ENCODE data around the gene CRYGS. TPM values are rescaled to one million over a fixed set of nuclear protein-coding genes. Genes with fewer than 3 reads are reported as not detected.
"Not testable (repeated sequence)": the region's sequence is repeated elsewhere in the genome, so short reads cannot be mapped to it uniquely, and the experiment has no call there.

The CRYGS gene
- total RNA-seq, 1 experiment from 2014 or later, result 2.3 TPM

DNA sequence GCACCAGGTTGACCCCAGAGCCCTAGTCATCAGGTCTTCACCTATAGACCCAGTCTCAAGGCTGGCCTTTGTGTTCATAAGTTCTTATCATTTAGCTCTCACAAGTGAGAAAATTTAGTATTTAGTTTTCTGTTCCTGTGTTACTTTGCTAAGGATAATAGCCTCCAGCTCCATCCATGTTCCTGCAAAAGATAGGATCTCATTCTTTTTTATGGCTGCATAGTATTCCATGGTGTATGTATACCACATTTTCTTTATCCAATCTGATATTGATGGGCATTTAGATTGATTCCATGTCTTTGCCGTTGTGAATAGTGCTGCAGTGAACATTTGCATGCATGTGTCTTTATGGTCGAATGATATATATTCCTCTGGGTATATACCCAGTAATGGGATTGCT, 46.2 kb downstream of the CRYGS start:
- not testable (repeated sequence) for DNase-seq (ENCODE audit: extremely low read depth, low read depth)

DNA sequence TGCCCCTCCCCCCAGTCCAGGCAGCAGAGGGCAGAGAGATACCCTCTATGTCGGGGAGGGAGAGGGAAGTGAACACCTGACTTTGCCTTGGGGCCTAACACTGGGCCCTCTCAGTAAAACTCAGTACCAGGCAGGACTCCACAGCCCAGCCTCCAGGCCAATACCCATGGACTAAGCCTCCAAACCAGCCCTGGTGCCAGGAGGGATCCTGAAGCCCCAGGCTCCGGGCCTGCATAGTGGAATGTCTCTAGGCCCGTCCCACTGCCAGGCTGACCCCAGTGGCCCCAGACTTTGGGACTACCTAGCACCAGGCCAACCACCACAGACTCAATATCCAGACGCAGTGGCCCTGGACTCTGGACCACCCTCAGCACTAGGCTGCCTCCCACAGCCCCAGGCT, 46.6 kb downstream of the CRYGS start:
- no peak for DNase-seq (ENCODE audit: extremely low read depth, low read depth)

DNA sequence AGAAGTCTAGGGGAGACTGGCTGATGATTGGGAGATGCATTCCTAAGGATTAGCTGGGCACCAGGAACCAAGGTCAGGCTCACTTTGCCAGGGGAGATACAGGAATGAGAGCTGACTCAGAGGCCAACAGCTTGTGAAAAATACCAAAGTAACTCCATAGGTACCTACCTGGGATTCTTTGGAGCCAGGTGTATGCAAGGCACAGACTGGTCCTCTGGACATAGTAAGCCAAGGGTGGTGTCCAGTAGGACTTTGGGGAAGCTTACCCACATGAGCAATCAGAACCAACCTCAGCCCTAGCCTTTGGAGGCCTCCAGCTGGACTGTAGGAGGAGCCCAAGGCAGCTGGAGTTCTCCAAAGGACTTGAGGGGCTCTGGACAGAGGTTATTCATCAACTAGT, 47.5 kb downstream of the CRYGS start:
- no peak for DNase-seq (ENCODE audit: extremely low read depth, low read depth)

DNA sequence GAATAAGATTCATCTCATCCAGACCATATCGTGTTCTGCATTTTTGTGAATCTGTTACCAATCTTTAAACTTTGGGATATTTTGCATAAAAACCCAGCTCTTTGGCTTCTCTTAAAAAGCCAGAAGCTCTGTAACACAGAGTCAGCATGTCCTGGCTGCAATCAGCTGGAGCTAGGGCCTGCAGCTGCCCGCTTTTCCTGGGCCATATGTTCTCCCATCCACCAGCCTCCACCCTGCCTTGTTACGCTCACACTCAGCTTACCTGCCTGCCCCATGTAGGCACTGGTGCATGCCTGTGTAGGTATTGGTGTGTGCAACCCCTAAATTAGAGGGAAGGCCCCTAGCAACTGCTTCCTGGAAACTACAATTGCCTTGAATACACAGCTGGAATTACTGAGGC, 48.2 kb downstream of the CRYGS start:
- DNase-seq (ENCODE audit: extremely low read depth, low read depth), result no peak

DNA sequence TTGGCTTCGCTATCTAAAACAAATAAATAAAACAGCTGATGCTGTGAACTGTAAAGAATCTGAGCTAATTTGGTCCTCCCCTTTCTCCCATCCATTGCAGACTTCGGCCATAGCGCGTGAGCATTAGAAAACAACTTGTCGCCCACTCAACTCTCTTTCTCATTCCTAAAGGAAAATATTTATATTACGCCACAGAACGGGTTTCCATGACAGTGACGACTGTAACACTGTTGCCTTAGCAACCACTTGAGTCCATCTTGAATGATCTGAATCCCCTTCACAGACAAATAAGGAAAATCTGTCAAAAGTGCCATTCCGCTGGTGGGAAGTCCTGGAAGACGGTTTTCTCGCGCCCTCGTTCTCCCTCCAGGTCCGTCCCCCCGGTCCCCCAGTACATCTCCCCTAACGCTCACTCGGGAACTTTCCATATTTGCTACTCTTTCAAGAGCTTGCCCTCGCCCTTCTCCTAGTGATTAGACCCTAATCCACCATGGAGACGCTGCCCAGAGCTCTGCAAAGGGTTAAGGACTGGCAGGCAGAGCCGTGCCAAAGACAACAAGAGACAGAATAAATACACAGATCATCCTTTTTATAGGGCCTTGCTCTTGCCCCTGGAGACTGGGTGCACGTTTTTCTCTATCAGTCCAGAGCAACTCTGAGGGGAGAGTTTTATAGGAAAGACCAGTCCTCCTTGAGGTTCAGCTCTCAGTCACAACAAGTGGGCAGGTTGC, 50.5 kb downstream of the CRYGS start:
- DNase-seq (ENCODE audit: extremely low read depth, low read depth), result no peak

DNA sequence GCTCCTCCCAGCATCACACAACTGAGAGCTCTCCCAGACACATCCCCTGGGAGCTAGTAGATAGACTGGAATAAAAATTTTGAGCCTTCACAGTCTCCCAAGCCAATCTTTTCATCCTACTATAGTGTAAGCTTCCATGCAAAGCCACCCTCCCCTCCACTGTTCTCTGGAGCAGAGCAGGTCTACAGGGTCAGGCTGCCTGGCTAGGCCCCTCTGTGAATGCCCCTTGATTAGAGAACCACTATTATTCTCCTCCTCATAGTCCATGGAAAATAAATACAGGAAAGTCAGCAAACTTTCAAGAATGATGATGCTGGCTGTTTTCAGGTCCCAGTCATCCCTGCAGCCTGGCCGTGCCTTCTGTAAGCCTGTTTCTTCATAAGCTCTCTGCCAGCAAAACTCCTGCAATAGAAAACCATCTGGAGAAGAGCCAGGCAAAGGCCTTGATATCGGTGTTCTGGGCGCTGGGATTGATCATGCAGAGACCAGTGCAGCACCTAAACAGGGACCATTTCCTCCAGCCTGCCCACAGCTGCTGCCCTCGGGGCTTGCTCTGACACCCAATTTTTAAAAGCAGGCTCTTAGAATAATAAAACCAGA, 51.7 kb downstream of the CRYGS start:
- no peak for DNase-seq (ENCODE audit: extremely low read depth, low read depth)

DNA sequence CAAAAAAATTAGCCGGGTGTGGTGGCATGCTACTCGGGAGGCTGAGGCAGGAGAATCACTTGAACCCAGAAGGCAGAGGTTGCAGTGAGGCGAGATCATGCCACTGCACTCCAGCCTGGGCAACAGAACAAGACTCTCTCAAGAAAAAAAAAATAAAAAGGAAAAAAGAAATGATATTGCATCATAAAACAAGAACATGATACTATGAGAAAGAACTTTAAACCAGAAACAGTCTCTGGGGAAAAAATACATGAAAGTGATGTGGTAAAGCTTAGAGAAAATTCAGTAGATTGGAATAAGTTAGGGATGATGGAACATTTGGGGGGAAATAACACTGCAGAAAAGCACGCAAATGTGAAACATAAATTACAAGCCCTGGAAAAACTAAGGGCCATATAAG, 54.7 kb downstream of the CRYGS start:
- DNase-seq (ENCODE audit: extremely low read depth, low read depth), result no peak

Other genes starting within 250 kb of the CRYGS start
- 14.5 and 17.5 TPM in 2 replicates for gene DGKG, start 182.1 kb downstream of the CRYGS start, total RNA-seq (2014; rRNA removed; shearing (Covaris generic))
- 13.3 and 13.6 TPM in 2 replicates for gene TBCCD1, start 23.0 kb upstream of the CRYGS start, total RNA-seq (2014; rRNA removed; shearing (Covaris generic))
- gene DNAJB11, start 26.3 kb upstream of the CRYGS start, total RNA-seq (2014; rRNA removed; shearing (Covaris generic)), result 60.4 and 66.3 TPM in 2 replicates
- gene AHSG, start 68.7 kb upstream of the CRYGS start, total RNA-seq (2014; rRNA removed; shearing (Covaris generic)), result not detected in 2 replicates
- not detected in 2 replicates for gene FETUB, start 96.0 kb upstream of the CRYGS start, total RNA-seq (2014; rRNA removed; shearing (Covaris generic))
- 0.10 TPM in 1 of 2 replicates, not detected in the other for gene HRG, start 121.6 kb upstream of the CRYGS start, total RNA-seq (2014; rRNA removed; shearing (Covaris generic))
- gene KNG1, start 173.0 kb upstream of the CRYGS start, total RNA-seq (2014; rRNA removed; shearing (Covaris generic)), result not detected in 2 replicates
- 276 and 323 TPM in 2 replicates for gene EIF4A2, start 239.2 kb upstream of the CRYGS start, total RNA-seq (2014; rRNA removed; shearing (Covaris generic))

Data from NCI-H460 (cell line).